PC-9 (cell line): ENCODE results near the gene OR8D1.

ENCODE experiments used
- CTCF ChIP-seq: fragments of 200-600 bp; sonication (generic); conservative IDR thresholded peaks from 2 replicates; pipeline ENCODE4 v1.6.1; 2017; ENCODE audit warnings: mixed run types, antibody characterized with exemption, mild to moderate bottlenecking, moderate library complexity
- EZH2 ChIP-seq: fragments of 200-600 bp; sonication (generic); IDR thresholded peaks from 2 replicates; pipeline ENCODE4 v1.8.0; 2017; ENCODE audit warnings: antibody characterized with exemption, low read depth

GRCh38 chr11:124322356-124322755, 8.6 kb upstream of the OR8D1 start:
- TF ChIP-seq CTCF (no peak), EZH2 (no peak)
